LNCAP (cell line): ENCODE results near the gene SPATA2.

Experiments
- CTCF ChIP-seq: fragments of 450-650 bp; IDR thresholded peaks from 2 replicates; pipeline ENCODE4 v1.5.1; 2017; ENCODE audit warnings: mild to moderate bottlenecking

SPATA2 gene

GRCh38 chr20:49919009-49919408 lies 3.7 kb upstream of the SPATA2 start:
- TF ChIP-seq CTCF, result no peak

GRCh38 chr20:49918446-49918845 lies 3.1 kb upstream of the SPATA2 start:
- no peak for TF ChIP-seq CTCF

GRCh38 chr20:49916146-49917002 lies 1.0 kb upstream of the SPATA2 start:
- no peak for TF ChIP-seq CTCF

GRCh38 chr20:49915118-49915379 lies 280 bp downstream of the SPATA2 start:
- 0 out of 2 replicates have a peak, but pooled peaks have one; percentile 15 for TF ChIP-seq CTCF

- TF ChIP-seq CTCF, result no peak
These were observed 815 bp downstream of the SPATA2 start for GRCh38 chr20:49914310-49915117.

GRCh38 chr20:49913399-49914047 lies 1.8 kb downstream of the SPATA2 start:
- TF ChIP-seq CTCF, result no peak

GRCh38 chr20:49910340-49910706 lies 5.0 kb downstream of the SPATA2 start:
- no peak for TF ChIP-seq CTCF
